ENCODE data around the gene MALRD1.

DNA sequence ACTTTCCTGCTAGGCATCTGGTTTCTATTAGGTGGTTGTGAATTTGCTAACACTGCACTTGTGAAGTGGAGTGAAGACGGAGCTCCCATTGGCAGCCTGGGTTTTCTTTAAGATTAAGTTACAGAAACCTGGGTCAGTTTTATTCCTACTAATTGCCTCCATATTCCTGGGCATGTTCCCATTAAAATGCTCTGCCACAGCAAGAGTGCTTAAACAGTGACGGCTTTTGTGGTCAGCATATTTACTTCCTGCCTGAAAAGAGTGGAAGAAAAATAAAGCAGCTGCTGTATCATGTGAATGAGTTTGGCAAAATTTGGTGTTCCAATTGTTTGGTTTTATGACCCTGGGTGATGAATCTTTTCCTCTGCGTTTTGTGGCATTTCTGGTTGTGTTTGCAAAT is 670.7 kb downstream of the MALRD1 start:
- no peak for TF ChIP-seq CTCF (IDR thresholded peaks at IDR 0.05)
- TF ChIP-seq POLR2A (IDR thresholded peaks at IDR 0.05) = no peak

Measured in right lobe of liver (tissue), 4 donors.